ENCODE results near the gene ZNFX1. TPM values are rescaled to one million over a fixed set of nuclear protein-coding genes. Genes with fewer than 3 reads are reported as not detected.

The ZNFX1 gene
- total RNA-seq = 10 to 100 TPM; 20.0 to 46.2 (median 26.3) TPM

- intact Hi-C loops (cut with DNase I; ENCODE audit: low total_unique reads) = no loop called here
- TF ChIP-seq POLR2A (IDR thresholded peaks at IDR 0.05) (peak; percentile 96 to 98), CTCF (IDR thresholded peaks at IDR 0.05) (peak in 2 of 4 experiments; percentile 4 to 18)
- peak within 1 kb of the TSS; percentile 86 to 95 for H3K4me3 ChIP-seq
- H3K9me3 ChIP-seq = no peaks in the 10 kb centered on the region
- DNase-seq = peak; percentile 99
- no peaks in the 10 kb centered on the region for H3K27me3 ChIP-seq
- H3K36me3 ChIP-seq = no peaks in the 10 kb centered on the region
- peaks cover 2 to 4% of the 10 kb centered on the region in 2 donors for H3K4me1 ChIP-seq
- H3K27ac ChIP-seq = peak within 1 kb of the TSS; percentile 98 to 99
Observed at GRCh38 chr20:49278036-49278817, at the start of gene ZNFX1. TSS of gene ZNFX1 (minus strand) at chr20:49278057. CDS start at chr20:49275839, 2,218 bp downstream.

- Histone ChIP-seq H3K27ac (peak overlapping the region in 1 of 2 donors; percentile 33), H3K27me3 (no peaks in the 10 kb centered on the region), H3K9me3 (no peaks in the 10 kb centered on the region), H3K4me1 (no peaks in the 10 kb centered on the region), H3K36me3 (no peaks in the 10 kb centered on the region), H3K4me3 (no peak overlapping the region)
- TF ChIP-seq CTCF (IDR thresholded peaks at IDR 0.05) = no peak
- TF ChIP-seq POLR2A (IDR thresholded peaks at IDR 0.05) = no peak
- no peak for DNase-seq
- intact Hi-C loops (cut with DNase I; ENCODE audit: low total_unique reads) = no loop called here
Observed at GRCh38 chr20:49326026-49326425, 48.2 kb upstream of the ZNFX1 start.

DNA sequence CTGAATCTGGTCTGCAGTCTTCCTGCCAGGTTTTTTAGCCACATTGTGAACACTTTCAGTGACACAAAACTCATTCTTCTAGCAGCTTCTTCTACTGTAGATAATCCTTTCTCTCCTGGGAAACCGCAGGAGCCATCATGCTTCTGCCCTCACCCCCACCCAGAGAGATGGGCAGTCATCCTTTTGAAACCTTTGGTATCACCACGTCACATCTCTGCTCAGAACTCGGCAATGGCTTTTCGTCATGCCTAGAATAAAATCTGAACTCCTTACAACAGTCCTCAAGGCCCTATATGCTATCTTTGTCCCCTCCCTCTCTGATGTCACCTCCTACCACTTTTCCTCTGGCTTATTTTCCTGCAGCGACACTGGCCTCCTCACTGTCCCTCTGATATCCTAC lies 46.4 kb upstream of the ZNFX1 start:
- H3K27me3 ChIP-seq = no peaks in the 10 kb centered on the region

GRCh38 chr20:49323622-49324238 lies 45.9 kb upstream of the ZNFX1 start:
- peaks cover 0 to 2% of the 10 kb centered on the region in 2 donors for H3K27me3 ChIP-seq
- TF ChIP-seq CTCF (IDR thresholded peaks at IDR 0.05) (peak in 1 of 4 experiments; percentile 30), POLR2A (IDR thresholded peaks at IDR 0.05) (no peak)
- no peak overlapping the region for H3K4me3 ChIP-seq
- H3K27ac ChIP-seq = no peak overlapping the region
- H3K36me3 ChIP-seq = no peaks in the 10 kb centered on the region
- H3K9me3 ChIP-seq = no peaks in the 10 kb centered on the region
- intact Hi-C loops (cut with DNase I; ENCODE audit: low total_unique reads) = no loop called here
- DNase-seq = no peak
- no peaks in the 10 kb centered on the region for H3K4me1 ChIP-seq

More for the DNA sequence above, 46.4 kb upstream of the ZNFX1 start:
- Histone ChIP-seq H3K9me3 (no peaks in the 10 kb centered on the region), H3K36me3 (no peaks in the 10 kb centered on the region), H3K4me3 (no peak overlapping the region), H3K4me1 (no peaks in the 10 kb centered on the region), H3K27ac (no peak overlapping the region)
- intact Hi-C loops (cut with DNase I; ENCODE audit: low total_unique reads) = no loop called here
- DNase-seq = no peak
- TF ChIP-seq CTCF (IDR thresholded peaks at IDR 0.05) (no peak), POLR2A (IDR thresholded peaks at IDR 0.05) (no peak)

GRCh38 chr20:49320460-49320859 lies 42.6 kb upstream of the ZNFX1 start:
- Histone ChIP-seq H3K9me3 (no peaks in the 10 kb centered on the region), H3K27me3 (peaks cover 6 to 7% of the 10 kb centered on the region in 2 donors), H3K4me1 (no peaks in the 10 kb centered on the region), H3K27ac (no peak overlapping the region), H3K36me3 (no peaks in the 10 kb centered on the region), H3K4me3 (no peak overlapping the region)
- TF ChIP-seq CTCF (IDR thresholded peaks at IDR 0.05) (no peak), POLR2A (IDR thresholded peaks at IDR 0.05) (no peak)
- intact Hi-C loops (cut with DNase I; ENCODE audit: low total_unique reads) = no loop called here
- DNase-seq = no peak
